Keratinocyte (primary cell): ENCODE results near the gene ZBTB44. TPM values are rescaled to one million over a fixed set of nuclear protein-coding genes. Genes with fewer than 3 reads are reported as not detected.

ENCODE experiments used
- DNase-seq: peaks from one replicate; pipeline ENCODE4 v3.0.0-alpha.2; 2011; ENCODE audit warnings: low read depth, missing footprints, low spot score
- FAIRE-seq: peaks from 2 replicates; lab custom pipeline; 2011; peaks lifted over from hg19 to GRCh38; lab: Jason Lieb, UNC
- H2AFZ ChIP-seq: 2 replicates; pipeline ENCODE4 v1.6.0; 2012; ENCODE audit warnings: low read length, control low read depth, inconsistent platforms; ENCODE audit not compliant: control insufficient read depth
- H3K27ac ChIP-seq: 2 replicates; pipeline ENCODE4 v1.5.1; 2011; ENCODE audit warnings: low read length; ENCODE audit not compliant: control insufficient read depth, insufficient read depth
- H3K27me3 ChIP-seq: 3 replicates; pipeline ENCODE4 v1.6.0; 2011; ENCODE audit warnings: low read length; ENCODE audit not compliant: control insufficient read depth, insufficient read depth; ENCODE audit errors: extremely low read depth
- H3K36me3 ChIP-seq, 2 experiments: 2 replicates in 1 of 2; 3 replicates in 1 of 2; pipeline ENCODE4 v1.5.1; 2011; ENCODE audit warnings: low read length in 2 of 2, mild to moderate bottlenecking in 1 of 2; ENCODE audit not compliant: control insufficient read depth in 2 of 2, insufficient read depth in 2 of 2; ENCODE audit errors: extremely low read depth in 1 of 2
- H3K4me1 ChIP-seq: 3 replicates; pipeline ENCODE4 v1.5.1; 2011; ENCODE audit warnings: low read length; ENCODE audit not compliant: control insufficient read depth, insufficient read depth; ENCODE audit errors: extremely low read depth
- H3K4me2 ChIP-seq: 3 replicates; pipeline ENCODE4 v1.6.0; 2011; ENCODE audit warnings: low read depth, low read length; ENCODE audit not compliant: control insufficient read depth, insufficient read depth; ENCODE audit errors: extremely low read depth
- H3K4me3 ChIP-seq, 3 experiments: fragments of 200-600 bp in 1 of 3; sonication (generic) in 1 of 3; 2 replicates in 2 of 3; 3 replicates in 1 of 3; pipeline ENCODE4 v1.5.1; 2011 to 2016; ENCODE audit warnings: low read length in 3 of 3, mild to moderate bottlenecking in 3 of 3, control low read depth in 2 of 3, inconsistent platforms in 1 of 3, low read depth in 1 of 3, mixed read lengths in 1 of 3, mixed run types in 1 of 3, moderate library complexity in 1 of 3; ENCODE audit not compliant: control insufficient read depth in 2 of 3, insufficient read depth in 2 of 3; ENCODE audit errors: extremely low read depth in 1 of 3
- H3K79me2 ChIP-seq: 2 replicates; pipeline ENCODE4 v1.6.0; 2012; ENCODE audit warnings: low read length; ENCODE audit not compliant: control insufficient read depth, insufficient read depth
- H3K9ac ChIP-seq: 3 replicates; pipeline ENCODE4 v1.6.0; 2011; ENCODE audit warnings: low read length; ENCODE audit not compliant: control insufficient read depth, insufficient read depth; ENCODE audit errors: extremely low read depth
- H3K9me1 ChIP-seq: 3 replicates; pipeline ENCODE4 v1.6.0; 2011; ENCODE audit warnings: low read length; ENCODE audit not compliant: control insufficient read depth, insufficient read depth; ENCODE audit errors: extremely low read depth
- H3K9me3 ChIP-seq: 2 replicates; pipeline ENCODE4 v1.5.1; 2012; ENCODE audit warnings: low read depth, low read length; ENCODE audit not compliant: control insufficient read depth
- H4K20me1 ChIP-seq: 3 replicates; pipeline ENCODE4 v1.6.0; 2011; ENCODE audit warnings: low read length; ENCODE audit not compliant: control insufficient read depth, insufficient read depth; ENCODE audit errors: extremely low read depth
- EZH2 ChIP-seq: IDR thresholded peaks from one replicate; pipeline ENCODE4 v1.6.1; 2012; ENCODE audit warnings: inconsistent platforms, mild to moderate bottlenecking, low read length, moderate library complexity
- dilution Hi-C: fragments of 300-500 bp; cut with MboI; formaldehyde crosslinking; loops from one replicate; pipeline ENCODE4 v1.7.0; 2020; ENCODE audit warnings: low sequenced_read_pairs; ENCODE audit not compliant: extremely low pct_ligation_motif_present
- polyA plus RNA-seq, 5 experiments: library from polyadenylated mRNA; depleted of rRNA in 3 of 5; stranded (reverse) in 3 of 5; stranded (forward) in 1 of 5; unstranded in 1 of 5; fragments of >200 nt; gene quantifications; 1 replicate in 1 of 5; 2 replicates in 3 of 5; 3 replicates in 1 of 5; pipeline versions ENCODE4 v1.2.1 to v1.2.3, GENCODE V29; 2011 to 2012; ENCODE audit warnings: missing spikeins in 2 of 5, low read depth in 1 of 5, low replicate concordance in 1 of 5
- TF ChIP-seq, protein P1 (sequence below), 3 experiments: IDR thresholded peaks in 1 of 3; conservative IDR thresholded peaks in 1 of 3; optimal IDR thresholded peaks in 1 of 3; 2 replicates in 2 of 3; 3 replicates in 1 of 3; pipeline versions ENCODE3 to v1.5.1; 2011; ENCODE audit warnings: low read length in 3 of 3, mild to moderate bottlenecking in 3 of 3, moderate library complexity in 2 of 3, control low read depth in 1 of 3, inconsistent platforms in 1 of 3; ENCODE audit not compliant: insufficient read depth in 2 of 3; ENCODE audit errors: extremely low read depth in 1 of 3

The ZBTB44 gene
- polyA plus RNA-seq, 1 donor (not counting 4 experiments of a cell fraction or from before 2014, with no cell fraction given) = 16.8 TPM

GRCh38 chr11:130220311-130221035 is 94.2 kb downstream of the ZBTB44 start:
- Histone ChIP-seq H3K36me3 (no peaks in the 10 kb centered on the region), H3K4me2 (no peak overlapping the region), H3K79me2 (no peaks in the 10 kb centered on the region), H2AFZ (no peak overlapping the region), H3K4me1 (no peaks in the 10 kb centered on the region), H3K9me3 (no peaks in the 10 kb centered on the region), H3K27ac (no peak overlapping the region), H3K4me3 (no peak overlapping the region), H3K9me1 (no peaks in the 10 kb centered on the region), H3K9ac (no peak overlapping the region), H4K20me1 (no peaks in the 10 kb centered on the region), H3K27me3 (no peaks in the 10 kb centered on the region)
- FAIRE-seq = no peak
- no peak for TF ChIP-seq EZH2
- TF ChIP-seq, protein P1, sequence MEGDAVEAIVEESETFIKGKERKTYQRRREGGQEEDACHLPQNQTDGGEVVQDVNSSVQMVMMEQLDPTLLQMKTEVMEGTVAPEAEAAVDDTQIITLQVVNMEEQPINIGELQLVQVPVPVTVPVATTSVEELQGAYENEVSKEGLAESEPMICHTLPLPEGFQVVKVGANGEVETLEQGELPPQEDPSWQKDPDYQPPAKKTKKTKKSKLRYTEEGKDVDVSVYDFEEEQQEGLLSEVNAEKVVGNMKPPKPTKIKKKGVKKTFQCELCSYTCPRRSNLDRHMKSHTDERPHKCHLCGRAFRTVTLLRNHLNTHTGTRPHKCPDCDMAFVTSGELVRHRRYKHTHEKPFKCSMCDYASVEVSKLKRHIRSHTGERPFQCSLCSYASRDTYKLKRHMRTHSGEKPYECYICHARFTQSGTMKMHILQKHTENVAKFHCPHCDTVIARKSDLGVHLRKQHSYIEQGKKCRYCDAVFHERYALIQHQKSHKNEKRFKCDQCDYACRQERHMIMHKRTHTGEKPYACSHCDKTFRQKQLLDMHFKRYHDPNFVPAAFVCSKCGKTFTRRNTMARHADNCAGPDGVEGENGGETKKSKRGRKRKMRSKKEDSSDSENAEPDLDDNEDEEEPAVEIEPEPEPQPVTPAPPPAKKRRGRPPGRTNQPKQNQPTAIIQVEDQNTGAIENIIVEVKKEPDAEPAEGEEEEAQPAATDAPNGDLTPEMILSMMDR (optimal IDR thresholded peaks at IDR 0.05 in 1 of 3, IDR thresholded peaks at IDR 0.05 in 1 of 3, conservative IDR thresholded peaks at IDR 0.05 in 1 of 3; ENCODE audit: extremely low read depth in 1 of 3, insufficient read depth in 2 of 3, low read length in 3 of 3) = no peak
- DNase-seq = no peak
- dilution Hi-C loops = no loop called here

- Histone ChIP-seq H3K27ac (no peak overlapping the region), H3K36me3 (peaks cover 0 to under 1% of the 10 kb centered on the region in 2 experiments), H3K4me3 (no peak overlapping the region), H3K79me2 (no peaks in the 10 kb centered on the region), H3K9me1 (no peaks in the 10 kb centered on the region), H3K9ac (no peak overlapping the region), H3K4me1 (no peaks in the 10 kb centered on the region), H4K20me1 (no peaks in the 10 kb centered on the region), H2AFZ (no peak overlapping the region), H3K27me3 (no peaks in the 10 kb centered on the region), H3K4me2 (no peak overlapping the region), H3K9me3 (no peaks in the 10 kb centered on the region)
- dilution Hi-C loops = no loop called here
- FAIRE-seq (no peak), DNase-seq (no peak)
- TF ChIP-seq, protein P1 (optimal IDR thresholded peaks at IDR 0.05 in 1 of 3, IDR thresholded peaks at IDR 0.05 in 1 of 3, conservative IDR thresholded peaks at IDR 0.05 in 1 of 3; ENCODE audit: extremely low read depth in 1 of 3, insufficient read depth in 2 of 3, low read length in 3 of 3) = no peak
- no peak for TF ChIP-seq EZH2
Observed at GRCh38 chr11:130219148-130219547, 95.6 kb downstream of the ZBTB44 start.
